Measurements from ENCODE around the gene DYNC1I1. TPM values are rescaled to one million over a fixed set of nuclear protein-coding genes. Genes with fewer than 3 reads are reported as not detected.
A peak's percentile ranks its signal among the peaks of the same experiment; 100 is the strongest.

The DYNC1I1 gene
- total RNA-seq, 8 experiments from 2014 or later: 4.0 to 28.3 (median 9.2) TPM

DNA sequence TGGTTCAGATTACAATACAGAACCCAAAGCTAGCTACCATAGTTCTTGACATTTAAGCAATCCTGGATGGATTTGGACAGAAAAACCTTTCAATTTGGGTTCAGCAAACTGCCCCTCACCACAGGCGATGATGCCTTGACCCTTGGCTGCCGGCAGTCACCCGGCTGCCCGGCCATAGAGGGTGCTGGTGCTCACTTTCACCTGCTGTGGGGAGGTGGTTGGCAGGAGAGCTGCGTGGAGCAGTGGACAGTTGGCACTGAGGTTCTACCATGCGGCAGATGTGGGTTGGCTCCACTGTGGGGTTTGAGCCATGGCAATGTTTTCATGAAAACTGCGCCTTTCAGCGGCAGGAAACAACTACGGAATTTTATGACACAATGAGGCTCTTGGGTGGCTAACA lies 99.5 kb downstream of the DYNC1I1 start:
- Histone ChIP-seq H3K4me3 (no peak overlapping the region), H3K4me1 (replicated peaks in 1 of 2) (no peaks in the 10 kb centered on the region), H3K27ac (no peak overlapping the region)
- 73 to 100% (median 100%) methylated on average over 1 to 2 of the region's 9 CpGs; no CpG with 5 or more reads in 5 of the 10 experiments for WGBS, 10 experiments
- no peak for ATAC-seq (replicated peaks in 6 of 8)
- in situ Hi-C loops (cut with MboI; ENCODE audit: low pct_unique_long_range_greater_than_20kb in 2 of 9, low sequenced_read_pairs in 9 of 9, unreplicated experiment in 9 of 9): loop anchor here in 4 of 9 experiments (10.0 to 25.0 kb wide), 3 partner anchors 135 to 160 kb away; no protein-coding TSS in a partner anchor

DNA sequence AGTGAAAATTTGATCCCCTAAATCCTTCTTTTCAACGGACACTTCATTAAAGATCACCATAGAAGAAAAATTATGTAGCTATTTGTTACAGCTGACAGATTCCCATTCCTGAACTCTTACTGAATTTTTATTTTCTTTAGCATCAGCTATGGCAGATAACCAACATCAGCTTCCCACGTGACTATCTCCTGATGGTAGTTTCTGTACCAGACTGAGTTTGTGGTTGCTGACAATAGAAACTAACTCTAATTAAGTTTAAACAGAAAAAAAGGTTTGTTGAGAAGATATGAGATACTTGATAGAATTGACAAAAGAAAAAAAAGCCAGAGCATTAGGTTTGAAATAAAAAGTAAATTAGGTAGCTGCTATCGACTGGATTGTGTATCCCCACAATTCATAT lies 101.8 kb downstream of the DYNC1I1 start:
- H3K4me1 ChIP-seq (replicated peaks in 1 of 2): no peaks in the 10 kb centered on the region
- in situ Hi-C loops (cut with MboI; ENCODE audit: low pct_unique_long_range_greater_than_20kb in 2 of 9, low sequenced_read_pairs in 9 of 9, unreplicated experiment in 9 of 9): loop anchor here in 4 of 9 experiments (10.0 to 25.0 kb wide), 3 partner anchors 137 to 162 kb away; no protein-coding TSS in a partner anchor
- no peak overlapping the region for H3K27ac ChIP-seq
- ATAC-seq (replicated peaks in 6 of 8): no peak
- no peak overlapping the region for H3K4me3 ChIP-seq
- 24 to 94% (median 78%) methylated on average over 1 to 3 of the region's 3 CpGs; no CpG with 5 or more reads in 1 of the 10 experiments for WGBS, 10 experiments

DNA sequence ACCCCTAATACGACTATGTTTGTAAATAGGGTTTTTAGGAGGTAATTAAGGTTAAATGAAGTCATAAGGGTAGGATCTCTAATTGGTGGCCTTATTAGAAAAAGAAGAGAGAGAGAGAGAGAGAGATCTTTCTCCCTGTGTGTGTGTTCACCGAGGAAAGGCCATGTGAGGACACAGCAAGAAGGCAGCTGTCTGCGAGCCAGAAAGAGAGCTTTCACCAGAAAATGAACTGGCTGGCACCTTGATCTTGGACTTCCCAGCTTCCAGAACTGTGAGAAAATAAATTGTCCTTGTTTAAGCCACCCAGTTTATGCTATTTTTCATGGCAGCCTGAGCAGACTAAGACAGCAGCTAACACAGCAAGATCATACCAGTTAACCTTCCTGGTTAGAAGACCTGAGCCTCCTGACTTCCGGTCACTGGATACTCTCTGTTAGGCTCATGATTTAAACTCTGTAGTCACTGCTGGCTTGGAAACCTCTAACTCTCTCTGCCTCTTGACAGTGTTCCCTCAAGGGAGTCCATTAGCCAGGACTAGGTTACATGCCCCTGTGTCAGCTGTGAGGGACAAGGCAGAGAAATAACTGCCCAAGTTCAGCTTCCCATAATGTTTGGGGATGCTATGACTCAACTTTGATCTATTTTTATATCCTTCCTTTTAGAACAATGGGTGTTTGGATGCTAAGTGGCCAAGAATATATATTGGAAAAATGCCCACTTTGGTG lies 102.3 kb downstream of the DYNC1I1 start:
- ATAC-seq (replicated peaks in 6 of 8): no peak
- WGBS, 10 experiments: 67 to 92% (median 81%) methylated on average over 1 to 4 of the region's 4 CpGs; no CpG with 5 or more reads in 2 of the 10 experiments
- in situ Hi-C loops (cut with MboI; ENCODE audit: low pct_unique_long_range_greater_than_20kb in 2 of 9, low sequenced_read_pairs in 9 of 9, unreplicated experiment in 9 of 9): loop anchor here in 4 of 9 experiments (10.0 to 25.0 kb wide), 3 partner anchors 137 to 162 kb away; no protein-coding TSS in a partner anchor
- H3K27ac ChIP-seq: no peak overlapping the region
- H3K4me1 ChIP-seq (replicated peaks in 1 of 2): no peaks in the 10 kb centered on the region
- no peak overlapping the region for H3K4me3 ChIP-seq

DNA sequence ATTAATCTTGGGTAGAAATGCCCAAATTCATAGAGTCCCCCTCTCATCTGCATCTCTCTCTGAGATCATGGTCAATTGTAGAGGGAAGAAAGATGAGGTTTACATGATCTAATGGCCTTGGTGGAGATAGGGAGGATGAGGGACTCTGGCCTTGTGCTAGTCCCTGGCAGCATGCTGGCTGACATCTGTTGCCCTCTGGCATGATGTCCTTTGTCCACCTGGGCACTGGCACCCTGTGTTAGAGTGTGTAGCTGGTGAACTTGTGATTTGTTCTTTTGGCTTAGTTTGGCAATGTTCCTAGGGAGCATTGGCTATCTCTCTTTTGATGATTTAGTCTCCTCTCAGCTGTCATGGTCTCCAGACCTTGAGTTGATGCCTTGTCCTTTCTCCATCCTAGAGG lies 103.2 kb downstream of the DYNC1I1 start:
- Histone ChIP-seq H3K4me1 (replicated peaks in 1 of 2) (no peaks in the 10 kb centered on the region), H3K27ac (no peak overlapping the region), H3K4me3 (no peak overlapping the region)
- in situ Hi-C loops (cut with MboI; ENCODE audit: low pct_unique_long_range_greater_than_20kb in 2 of 9, low sequenced_read_pairs in 9 of 9, unreplicated experiment in 9 of 9): loop anchor here in 1 of 9 experiments (10.0 kb wide), 1 partner anchor 151 kb away; no protein-coding TSS in a partner anchor
- no peak for ATAC-seq (replicated peaks in 6 of 8)

DNA sequence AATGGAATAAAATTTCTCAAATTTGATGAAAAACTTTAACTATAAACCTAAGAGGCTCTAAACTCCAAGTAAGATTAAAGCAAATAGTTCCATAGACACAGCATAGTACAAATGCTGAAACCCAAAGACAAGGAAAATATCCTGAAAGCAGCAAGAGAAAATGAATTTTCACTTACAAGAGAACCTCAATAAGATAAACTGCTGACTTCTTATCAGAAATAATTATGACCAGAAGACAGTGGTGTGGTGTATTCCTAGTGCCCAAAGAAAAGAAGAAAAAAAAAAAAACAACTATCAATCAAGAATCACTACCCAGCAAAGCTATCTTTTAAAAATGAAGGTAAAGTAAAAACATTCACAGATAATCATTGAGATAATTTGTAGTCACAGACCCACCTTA lies 106.3 kb downstream of the DYNC1I1 start:
- Histone ChIP-seq H3K4me1 (replicated peaks in 1 of 2) (no peaks in the 10 kb centered on the region), H3K27ac (no peak overlapping the region), H3K4me3 (no peak overlapping the region)
- no peak for ATAC-seq (replicated peaks in 6 of 8)
- in situ Hi-C loops (cut with MboI; ENCODE audit: low pct_unique_long_range_greater_than_20kb in 2 of 9, low sequenced_read_pairs in 9 of 9, unreplicated experiment in 9 of 9): loop anchor here in 1 of 9 experiments (10.0 kb wide), 1 partner anchor 154 kb away; no protein-coding TSS in a partner anchor

DNA sequence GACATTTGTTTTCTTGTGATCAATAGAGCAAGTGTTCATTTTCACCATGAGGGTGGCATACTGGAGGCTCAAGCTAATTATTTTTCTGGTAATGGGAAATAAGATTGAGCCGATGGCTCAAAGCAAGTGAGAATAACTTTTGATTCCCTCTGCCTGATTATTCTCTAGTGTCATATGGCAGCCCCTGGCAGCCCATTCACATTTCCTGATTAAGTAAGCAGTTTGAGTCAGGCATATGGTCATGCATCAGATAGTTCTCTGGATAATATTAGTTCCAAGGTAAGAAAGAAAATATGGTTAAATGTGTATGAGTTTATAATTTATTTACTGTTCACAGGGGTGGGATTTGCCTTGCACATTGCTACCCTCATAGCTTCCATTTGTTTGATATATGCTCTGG lies 109.2 kb downstream of the DYNC1I1 start:
- ATAC-seq (replicated peaks in 6 of 8): no peak
- H3K27ac ChIP-seq: no peak overlapping the region
- 0 to 100% (median 78%) methylated on average over 1 of the region's 1 CpG; no CpG with 5 or more reads in 6 of the 10 experiments for WGBS, 10 experiments
- H3K4me3 ChIP-seq: no peak overlapping the region
- in situ Hi-C loops (cut with MboI; ENCODE audit: low pct_unique_long_range_greater_than_20kb in 2 of 9, low sequenced_read_pairs in 9 of 9, unreplicated experiment in 9 of 9): no loop called here
- no peaks in the 10 kb centered on the region for H3K4me1 ChIP-seq (replicated peaks in 1 of 2)

DNA sequence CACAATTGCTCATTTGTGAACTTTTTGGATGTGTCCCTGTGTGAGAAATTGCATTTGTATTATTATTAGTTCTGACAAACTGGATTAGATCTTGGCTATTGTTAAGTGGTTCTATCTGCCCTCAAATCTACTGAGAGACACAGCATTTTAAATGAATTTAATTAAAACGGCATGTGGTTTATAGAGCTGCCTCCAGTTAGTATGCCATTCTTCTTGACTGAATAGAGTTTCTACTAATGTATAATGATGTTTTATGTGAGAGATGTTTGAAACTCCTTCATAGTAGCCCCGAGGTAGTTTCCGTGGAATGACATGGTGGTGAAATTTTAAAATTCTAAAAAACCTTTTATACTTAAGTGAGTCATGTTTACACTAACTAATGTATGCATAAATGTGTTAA lies 110.9 kb downstream of the DYNC1I1 start:
- ATAC-seq (replicated peaks in 6 of 8): peak in 3 of 8 experiments; percentile 47 to 94 (median 68)
- H3K4me1 ChIP-seq (replicated peaks in 1 of 2): no peaks in the 10 kb centered on the region
- in situ Hi-C loops (cut with MboI; ENCODE audit: low pct_unique_long_range_greater_than_20kb in 2 of 9, low sequenced_read_pairs in 9 of 9, unreplicated experiment in 9 of 9): no loop called here
- H3K27ac ChIP-seq: no peak overlapping the region
- no peak overlapping the region for H3K4me3 ChIP-seq
- 0 to 100% (median 92%) methylated on average over 1 to 3 of the region's 3 CpGs; no CpG with 5 or more reads in 1 of the 10 experiments for WGBS, 10 experiments

DNA sequence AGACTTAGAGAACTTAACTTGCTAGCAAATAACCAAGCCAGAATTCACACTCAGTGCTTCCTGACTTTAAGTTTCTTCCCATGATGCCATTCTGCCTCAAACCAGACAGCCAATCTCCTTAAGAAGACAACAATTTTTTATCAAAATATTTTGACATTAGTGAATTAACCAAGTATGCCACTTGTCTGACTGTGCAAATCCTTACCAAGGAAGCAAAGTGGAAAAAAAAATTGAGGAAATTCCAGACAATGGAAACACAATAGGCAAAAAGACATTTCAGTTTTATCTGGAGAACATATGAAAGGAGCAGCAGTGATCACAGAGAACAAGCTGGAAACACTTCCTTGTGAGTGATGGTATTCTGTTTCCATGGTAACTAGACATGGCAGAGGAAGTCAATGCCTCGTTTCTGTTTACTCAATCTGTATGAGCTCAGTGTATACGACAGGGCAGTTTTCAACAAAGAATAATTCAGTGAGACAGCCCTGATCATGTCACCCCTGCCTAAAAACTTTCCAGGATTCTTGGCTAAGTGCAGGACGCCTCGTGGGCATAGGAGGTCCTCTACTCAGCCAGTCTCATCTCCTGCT lies 114.2 kb downstream of the DYNC1I1 start:
- 0 to 87% (median 38%) methylated on average over 1 to 4 of the region's 4 CpGs; no CpG with 5 or more reads in 3 of the 10 experiments for WGBS, 10 experiments
- Histone ChIP-seq H3K4me3 (no peak overlapping the region), H3K27ac (no peak overlapping the region), H3K4me1 (replicated peaks in 1 of 2) (no peaks in the 10 kb centered on the region)
- in situ Hi-C loops (cut with MboI; ENCODE audit: low pct_unique_long_range_greater_than_20kb in 2 of 9, low sequenced_read_pairs in 9 of 9, unreplicated experiment in 9 of 9): no loop called here
- peak; percentile 47 to 99 (median 61) for ATAC-seq (replicated peaks in 6 of 8)

DNA sequence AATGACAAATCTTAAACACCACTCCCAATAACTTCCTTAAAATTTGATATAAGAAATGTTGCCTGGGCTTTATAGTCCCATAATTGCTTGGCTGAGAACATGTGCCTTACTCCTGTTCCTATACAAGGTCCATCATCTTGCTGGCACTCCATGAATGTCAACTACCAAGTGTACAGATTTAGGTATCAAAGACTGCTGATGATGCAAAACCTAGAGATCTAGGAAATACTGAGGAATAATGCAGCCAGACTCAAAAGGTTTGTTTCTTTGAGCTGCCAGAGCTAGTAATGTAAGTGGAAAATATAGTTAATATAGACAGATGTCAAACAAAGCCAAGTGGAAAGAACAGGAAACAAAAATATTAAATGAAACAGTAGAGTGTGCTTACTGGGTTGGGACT lies 121.1 kb downstream of the DYNC1I1 start:
- in situ Hi-C loops (cut with MboI; ENCODE audit: low pct_unique_long_range_greater_than_20kb in 2 of 9, low sequenced_read_pairs in 9 of 9, unreplicated experiment in 9 of 9): no loop called here
- Histone ChIP-seq H3K4me3 (no peak overlapping the region), H3K27ac (no peak overlapping the region), H3K4me1 (replicated peaks in 1 of 2) (no peaks in the 10 kb centered on the region)
- ATAC-seq (replicated peaks in 6 of 8): no peak

DNA sequence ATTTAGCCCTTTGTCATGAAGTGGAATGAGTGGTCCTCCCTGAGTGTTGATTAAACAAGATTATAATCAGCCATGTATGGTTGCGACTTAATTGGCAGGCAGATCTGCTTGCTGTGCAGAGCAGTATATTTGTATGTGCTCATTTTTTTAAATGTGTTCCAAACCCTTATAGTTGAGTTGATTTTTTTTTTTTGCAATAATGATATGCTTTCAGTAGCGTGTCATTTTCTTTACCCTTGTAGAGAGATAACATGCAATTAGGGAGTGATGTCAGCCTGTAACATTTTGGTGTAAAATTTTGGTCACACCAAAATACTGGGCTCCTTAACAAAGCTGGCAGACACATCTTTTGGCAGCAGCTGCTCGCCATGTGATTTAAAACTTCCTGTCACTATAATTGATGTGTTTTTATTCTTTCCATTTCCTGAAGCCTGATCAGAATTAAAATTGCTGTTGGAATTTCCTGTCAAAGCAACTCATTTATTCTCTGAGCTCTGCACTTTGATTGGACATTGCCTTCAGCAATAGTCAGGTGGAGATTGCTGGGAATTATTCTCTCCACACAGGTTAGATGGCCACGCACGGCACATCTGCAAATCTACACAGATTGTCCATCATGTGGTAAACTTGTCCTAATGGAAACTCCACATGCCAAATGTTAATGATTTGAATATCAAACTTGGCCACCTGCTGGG lies 125.3 kb downstream of the DYNC1I1 start:
- ATAC-seq (replicated peaks in 6 of 8): peak in 2 of 8 experiments; percentile 6 to 28
- Histone ChIP-seq H3K4me1 (replicated peaks in 1 of 2) (no peaks in the 10 kb centered on the region), H3K4me3 (no peak overlapping the region), H3K27ac (no peak overlapping the region)
- 10 to 86% (median 73%) methylated on average over 1 to 5 of the region's 5 CpGs for WGBS, 10 experiments
- in situ Hi-C loops (cut with MboI; ENCODE audit: low pct_unique_long_range_greater_than_20kb in 2 of 9, low sequenced_read_pairs in 9 of 9, unreplicated experiment in 9 of 9): no loop called here

DNA sequence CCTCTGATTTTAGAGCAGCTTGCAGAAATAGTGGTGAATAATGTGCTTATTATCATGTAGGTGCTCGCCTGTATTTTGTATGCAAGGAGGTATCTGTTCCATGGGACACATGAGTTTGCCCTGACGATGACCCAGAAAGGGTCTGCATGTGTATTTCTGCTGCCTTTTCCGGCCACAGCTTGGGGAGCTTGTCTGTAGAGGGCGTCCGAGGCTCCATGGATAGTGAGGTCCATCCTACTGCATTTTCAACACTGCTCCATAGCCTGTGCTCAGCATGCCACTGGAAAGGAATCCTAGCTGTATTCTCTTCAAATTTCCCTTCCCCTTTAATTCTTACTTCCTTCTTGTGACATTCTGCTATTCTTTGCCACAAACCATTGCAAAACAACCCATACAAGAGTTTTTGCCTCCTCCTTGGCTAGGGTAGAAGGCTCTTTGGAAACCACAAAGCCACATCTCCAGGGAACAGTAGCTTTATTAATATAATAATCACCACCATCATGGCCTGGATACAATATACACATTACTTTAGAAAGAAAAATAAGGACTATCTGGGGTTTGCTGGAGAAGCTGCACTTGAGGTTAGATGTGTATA lies 127.7 kb downstream of the DYNC1I1 start:
- 11 to 86% (median 50%) methylated on average over 1 to 5 of the region's 5 CpGs; no CpG with 5 or more reads in 3 of the 10 experiments for WGBS, 10 experiments
- H3K27ac ChIP-seq: no peak overlapping the region
- ATAC-seq (replicated peaks in 6 of 8): no peak
- in situ Hi-C loops (cut with MboI; ENCODE audit: low pct_unique_long_range_greater_than_20kb in 2 of 9, low sequenced_read_pairs in 9 of 9, unreplicated experiment in 9 of 9): loop anchor here in 5 of 9 experiments (25.0 kb wide), 4 partner anchors 312 to 1162 kb away; no protein-coding TSS in a partner anchor
- H3K4me1 ChIP-seq (replicated peaks in 1 of 2): no peaks in the 10 kb centered on the region
- no peak overlapping the region for H3K4me3 ChIP-seq

DNA sequence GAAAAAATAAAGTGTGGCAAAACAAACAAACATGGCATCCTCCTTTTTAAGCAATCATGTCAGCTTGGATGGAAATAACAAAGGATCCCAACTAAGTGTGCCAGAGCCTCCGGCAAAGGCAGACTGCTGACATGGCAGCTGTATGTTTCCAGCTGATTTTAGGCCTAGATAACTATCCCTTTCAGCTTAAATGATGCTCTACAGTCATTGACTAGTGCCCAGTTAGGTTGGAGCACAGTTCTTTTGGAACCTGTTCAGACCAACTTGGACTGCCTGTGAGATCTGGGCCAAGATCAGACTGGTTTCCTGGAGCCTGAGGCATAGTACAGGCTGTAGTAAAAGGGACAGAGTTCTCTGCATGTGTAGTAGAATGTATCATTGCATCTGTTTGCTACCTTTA lies 128.7 kb downstream of the DYNC1I1 start:
- 0 to 100% (median 40%) methylated on average over 1 of the region's 1 CpG; no CpG with 5 or more reads in 3 of the 10 experiments for WGBS, 10 experiments
- Histone ChIP-seq H3K4me3 (no peak overlapping the region), H3K27ac (no peak overlapping the region), H3K4me1 (replicated peaks in 1 of 2) (no peaks in the 10 kb centered on the region)
- ATAC-seq (replicated peaks in 6 of 8): no peak
- in situ Hi-C loops (cut with MboI; ENCODE audit: low pct_unique_long_range_greater_than_20kb in 2 of 9, low sequenced_read_pairs in 9 of 9, unreplicated experiment in 9 of 9): loop anchor here in 5 of 9 experiments (25.0 kb wide), 4 partner anchors 311 to 1161 kb away; no protein-coding TSS in a partner anchor

DNA sequence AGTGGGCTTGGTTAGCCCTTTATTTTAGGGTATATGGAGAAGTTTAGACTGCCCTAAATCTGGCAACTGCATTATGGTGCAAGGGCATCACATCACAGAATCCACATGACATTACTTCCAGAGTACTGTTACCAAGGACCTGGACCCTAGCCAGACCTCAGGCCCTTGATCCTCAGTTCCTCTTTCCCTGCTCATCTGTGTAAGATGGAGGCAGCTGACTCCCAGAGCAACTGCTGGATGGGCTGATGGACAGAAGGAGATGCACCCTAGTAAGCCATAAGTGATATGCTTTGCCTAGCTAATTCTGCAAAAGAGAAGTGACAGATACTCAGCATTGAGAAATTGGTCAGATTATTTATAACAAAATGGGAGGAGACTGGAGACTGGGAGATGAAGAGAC lies 131.7 kb downstream of the DYNC1I1 start:
- H3K4me3 ChIP-seq: no peak overlapping the region
- H3K27ac ChIP-seq: no peak overlapping the region
- no peaks in the 10 kb centered on the region for H3K4me1 ChIP-seq (replicated peaks in 1 of 2)
- in situ Hi-C loops (cut with MboI; ENCODE audit: low pct_unique_long_range_greater_than_20kb in 2 of 9, low sequenced_read_pairs in 9 of 9, unreplicated experiment in 9 of 9): loop anchor here in 5 of 9 experiments (25.0 kb wide), 4 partner anchors 308 to 1158 kb away; no protein-coding TSS in a partner anchor
- ATAC-seq (replicated peaks in 6 of 8): no peak

All from motor neuron (in vitro differentiated cells).